NCI-H345 treated with DMSO at 0.1 percent for 48 hours (cell line): ENCODE measurements around the gene SDK1.
"Not testable (repeated sequence)": the region's sequence is repeated elsewhere in the genome, so short reads cannot be mapped to it uniquely, and the experiment has no call there.

Experiments
- DNase-seq: peaks from one replicate; lab custom pipeline; 2025; ENCODE audit not compliant: unreplicated experiment; lab: John Stamatoyannopoulos, UW

The SDK1 gene

GRCh38 chr7:4234498-4234855 is 933.4 kb downstream of the SDK1 start:
- DNase-seq = no peak

DNA sequence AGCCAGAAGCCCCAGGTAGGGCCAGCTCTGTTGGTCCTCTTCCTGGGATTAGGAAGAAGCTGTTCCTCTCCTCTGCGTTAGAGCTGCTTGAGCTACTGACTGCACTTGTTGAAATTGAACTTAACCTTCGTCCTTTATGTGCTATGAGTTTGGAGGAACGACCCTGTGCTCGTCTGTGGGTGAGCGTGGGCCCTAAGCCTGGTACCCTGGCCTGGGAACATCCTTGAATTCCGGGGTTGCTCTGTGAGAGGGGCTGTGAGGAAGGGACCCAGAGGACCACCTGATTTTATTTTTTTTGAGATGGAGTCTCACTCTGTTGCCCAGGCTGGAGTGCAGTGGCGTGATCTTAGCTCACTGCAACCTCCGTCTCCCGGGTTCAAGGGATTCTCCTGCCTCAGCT is 933.8 kb downstream of the SDK1 start:
- DNase-seq = no peak

GRCh38 chr7:4235596-4235995 is 934.5 kb downstream of the SDK1 start:
- no peak for DNase-seq

- DNase-seq = no peak
These were observed 935.3 kb downstream of the SDK1 start for GRCh38 chr7:4236389-4236788.

DNA sequence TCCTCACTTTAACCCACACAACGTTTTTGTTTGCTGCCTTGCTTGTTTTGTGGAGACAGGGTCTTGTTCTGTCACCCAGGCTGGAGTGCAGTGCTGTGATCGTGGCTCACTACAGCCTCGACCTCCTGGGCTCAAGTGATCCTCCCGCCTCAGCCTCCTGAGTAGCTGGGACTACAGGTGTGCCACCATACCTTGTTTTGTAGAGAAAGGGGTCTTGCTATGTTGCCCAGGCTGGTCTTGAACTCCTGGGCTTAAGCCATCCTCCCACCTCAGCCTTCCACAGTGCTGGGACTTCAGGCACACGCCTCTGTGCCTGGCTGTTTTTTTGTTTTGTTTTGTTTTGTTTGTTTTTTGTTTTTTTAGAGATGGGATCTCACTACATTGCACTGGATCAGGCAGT is 935.8 kb downstream of the SDK1 start:
- DNase-seq = not testable (repeated sequence)

- no peak for DNase-seq
These were observed 936.5 kb downstream of the SDK1 start for GRCh38 chr7:4237296-4238235.

- no peak for DNase-seq
These were observed 937.8 kb downstream of the SDK1 start for GRCh38 chr7:4238861-4239260.

GRCh38 chr7:4240042-4240441 is 939.0 kb downstream of the SDK1 start:
- no peak for DNase-seq

DNA sequence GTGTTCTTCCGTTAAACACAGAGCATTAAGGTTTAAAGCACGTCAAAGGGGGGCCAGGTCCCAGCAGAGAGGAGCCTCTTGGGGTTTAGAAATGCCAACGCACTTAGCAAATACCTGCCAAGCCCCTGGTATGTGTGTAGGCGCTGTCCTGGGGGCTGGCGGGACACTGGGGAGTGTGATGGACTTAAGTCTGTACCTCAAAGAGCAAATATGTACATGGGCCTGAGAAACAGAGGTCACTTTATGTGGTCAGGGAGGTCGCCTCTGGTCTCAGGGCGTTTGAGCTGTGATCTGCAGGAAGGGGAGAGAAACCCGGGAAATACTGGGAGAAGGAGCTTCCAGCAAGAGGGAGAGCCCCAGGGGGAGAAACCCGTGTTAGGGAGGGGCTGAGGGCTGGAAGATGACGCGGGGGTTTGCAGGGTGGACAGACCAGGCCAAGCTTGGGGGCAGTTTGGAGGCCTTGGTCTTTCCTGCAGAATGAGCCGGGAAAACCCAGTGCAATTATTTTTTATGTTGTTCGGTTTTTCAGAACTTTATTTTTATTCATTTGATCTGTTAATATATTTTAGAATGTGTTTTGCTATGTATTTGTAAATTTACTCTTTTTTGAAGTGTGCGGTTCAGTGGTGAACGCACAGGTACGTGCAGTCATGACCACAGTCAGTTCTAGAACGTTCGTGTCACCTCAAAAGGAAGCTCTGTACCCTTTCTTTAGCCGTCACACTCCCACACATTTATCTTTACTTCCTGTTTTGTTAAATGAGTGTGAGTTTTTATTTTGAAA is 939.7 kb downstream of the SDK1 start:
- DNase-seq = no peak

DNA sequence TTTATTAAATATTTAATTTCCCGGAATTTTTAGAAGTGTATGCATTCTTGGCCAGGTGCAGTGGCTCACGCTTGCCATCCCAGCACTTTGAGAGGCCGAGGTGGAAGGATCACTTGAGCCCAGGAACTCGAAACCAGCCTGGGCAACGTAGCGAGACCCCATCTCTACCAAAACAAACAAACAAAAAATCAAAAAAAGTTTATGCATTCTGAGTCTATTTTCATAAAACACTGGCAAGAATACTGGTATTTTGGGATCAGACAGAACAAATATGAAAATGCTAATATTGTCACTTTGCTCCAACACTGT is 940.2 kb downstream of the SDK1 start:
- no peak for DNase-seq

DNA sequence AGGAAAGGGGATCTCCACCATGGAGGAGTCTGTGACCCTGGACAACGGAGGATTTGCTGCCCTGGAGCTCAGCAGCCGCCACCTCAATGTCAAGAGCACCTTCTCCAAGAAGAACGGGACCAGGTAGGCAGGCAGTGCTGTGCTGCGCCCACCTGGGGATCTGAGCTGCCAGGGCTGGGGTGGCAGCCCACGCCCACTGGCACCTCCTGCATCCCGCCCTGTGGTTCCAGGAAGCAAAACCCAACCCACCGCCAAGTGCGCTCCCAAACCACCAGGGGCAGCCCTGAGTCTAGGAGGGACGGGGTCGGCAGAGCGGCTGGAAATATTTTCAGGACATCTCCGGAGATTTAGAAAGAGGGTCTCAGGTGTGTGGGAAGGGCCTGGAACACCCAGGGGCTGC is 940.7 kb downstream of the SDK1 start:
- DNase-seq = no peak

GRCh38 chr7:4242706-4243105 is 941.7 kb downstream of the SDK1 start:
- no peak for DNase-seq

GRCh38 chr7:4244041-4244440 is 943.0 kb downstream of the SDK1 start:
- DNase-seq = no peak

DNA sequence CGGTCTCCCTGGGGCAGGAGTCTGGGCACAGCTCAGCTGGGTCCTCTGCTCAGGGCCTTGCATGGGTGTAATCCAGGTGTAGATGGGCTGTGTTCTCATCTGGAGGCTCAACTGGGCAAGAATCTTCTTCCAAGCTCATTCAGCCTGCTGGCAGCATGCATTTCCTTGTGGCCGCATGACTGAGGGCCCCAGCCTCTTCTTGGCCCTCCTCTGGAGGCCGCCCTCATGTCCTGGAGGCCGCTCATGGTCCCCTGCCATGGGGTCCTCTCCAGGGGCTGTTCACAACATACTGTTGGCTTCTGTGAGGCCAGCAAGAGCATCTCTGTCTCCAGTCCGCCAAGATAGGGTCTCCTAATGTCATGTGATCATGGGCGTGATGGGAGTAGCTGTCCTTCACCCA is 943.6 kb downstream of the SDK1 start:
- no peak for DNase-seq

DNA sequence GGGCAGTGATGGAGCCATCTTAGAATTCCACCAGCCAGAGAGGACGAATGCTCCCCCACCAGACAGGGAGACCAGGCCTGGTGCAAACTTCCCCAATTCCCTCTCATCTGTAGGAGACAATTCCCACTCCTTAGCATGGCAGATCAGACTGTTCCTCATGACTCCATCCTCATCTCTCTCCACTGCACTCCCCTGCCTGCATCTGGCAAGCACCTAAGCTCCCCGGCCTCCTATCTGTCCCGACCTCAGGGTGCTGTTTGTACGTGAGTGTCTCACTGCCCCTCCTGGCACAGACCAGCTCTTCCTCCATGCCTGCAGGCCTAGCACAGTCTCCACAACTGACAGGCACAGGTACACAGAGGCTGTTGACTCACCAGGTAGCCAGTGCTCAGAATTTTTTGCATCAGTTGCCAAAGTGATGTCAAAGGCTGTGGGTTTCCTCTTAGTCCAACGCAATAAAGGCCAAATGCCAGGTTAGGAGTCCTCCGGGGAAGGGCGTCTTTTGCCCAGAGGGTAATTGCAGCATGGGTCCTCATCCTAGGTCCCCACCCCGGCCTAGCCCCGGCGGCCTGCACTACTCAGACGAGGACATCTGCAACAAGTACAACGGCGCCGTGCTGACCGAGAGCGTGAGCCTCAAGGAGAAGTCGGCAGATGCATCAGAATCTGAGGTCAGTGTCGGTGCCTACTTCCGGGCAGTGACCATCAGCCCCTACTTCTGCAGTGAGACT is 944.2 kb downstream of the SDK1 start:
- DNase-seq = no peak

- DNase-seq = no peak
These were observed 944.9 kb downstream of the SDK1 start for GRCh38 chr7:4245866-4246470.

DNA sequence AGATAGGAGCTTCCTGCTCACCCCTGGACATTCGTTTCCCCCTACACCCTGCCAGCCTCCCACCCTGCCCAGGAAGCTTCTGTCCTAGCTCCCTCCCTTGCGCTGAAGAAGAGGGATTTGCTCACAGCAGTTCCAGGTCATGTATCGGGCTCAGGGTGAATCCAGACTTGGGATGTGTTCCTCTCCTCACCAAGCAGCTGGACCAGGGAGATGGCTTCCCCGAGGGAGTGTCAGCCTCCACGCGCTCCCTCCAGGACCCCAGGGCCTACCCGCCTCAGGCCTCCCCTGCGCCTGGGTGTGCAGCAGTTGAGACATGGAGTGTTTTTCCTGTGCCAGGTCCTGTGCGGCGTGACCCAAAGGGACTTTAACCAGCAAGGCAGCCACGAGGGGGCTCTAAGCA is 945.5 kb downstream of the SDK1 start:
- DNase-seq = no peak

- DNase-seq = peak; percentile 34
These were observed 946.2 kb downstream of the SDK1 start for GRCh38 chr7:4247106-4247876.

GRCh38 chr7:4248295-4248694 is 947.2 kb downstream of the SDK1 start:
- no peak for DNase-seq

GRCh38 chr7:4249241-4249640 is 948.2 kb downstream of the SDK1 start:
- no peak for DNase-seq

DNA sequence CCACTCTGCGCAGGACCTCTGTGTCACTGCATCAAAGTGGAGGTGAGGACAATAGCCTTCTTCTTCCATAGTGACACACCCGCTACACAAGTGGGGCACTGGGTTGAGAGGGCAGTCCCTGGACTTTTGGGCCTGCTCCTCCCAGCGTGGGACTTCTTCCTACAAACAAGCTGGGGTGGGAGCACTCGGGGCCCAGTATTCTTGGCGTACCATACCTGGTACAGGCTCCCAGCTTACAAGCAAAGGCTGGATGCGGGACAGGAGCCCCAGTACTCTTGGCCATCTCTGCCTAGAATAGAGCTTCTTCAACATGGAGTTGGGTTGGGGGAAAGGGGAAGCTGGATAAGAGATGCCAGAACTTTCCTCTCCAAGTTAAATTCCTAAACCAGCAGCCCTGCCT is 954.3 kb downstream of the SDK1 start:
- no peak for DNase-seq
